ENCODE data around the gene ETV5.

ETV5 gene

GRCh38 chr3:186124592-186124991, 15.7 kb upstream of the ETV5 start:
- DNase-seq (ENCODE audit: low read depth) = no peak
- no peak overlapping the region for H3K4me3 ChIP-seq (ENCODE audit: low read length)
- TF ChIP-seq CTCF (conservative IDR thresholded peaks at IDR 0.05; ENCODE audit: low read length) = no peak

GRCh38 chr3:186123012-186123411, 14.1 kb upstream of the ETV5 start:
- no peak for DNase-seq (ENCODE audit: low read depth)
- no peak for TF ChIP-seq CTCF (conservative IDR thresholded peaks at IDR 0.05; ENCODE audit: low read length)
- H3K4me3 ChIP-seq (ENCODE audit: low read length) = no peak overlapping the region

GRCh38 chr3:186121968-186122367, 13.1 kb upstream of the ETV5 start:
- no peak for TF ChIP-seq CTCF (conservative IDR thresholded peaks at IDR 0.05; ENCODE audit: low read length)
- H3K4me3 ChIP-seq (ENCODE audit: low read length) = no peak overlapping the region
- no peak for DNase-seq (ENCODE audit: low read depth)

GRCh38 chr3:186121278-186121677, 12.4 kb upstream of the ETV5 start:
- DNase-seq (ENCODE audit: low read depth) = no peak
- no peak overlapping the region for H3K4me3 ChIP-seq (ENCODE audit: low read length)
- TF ChIP-seq CTCF (conservative IDR thresholded peaks at IDR 0.05; ENCODE audit: low read length) = no peak

GRCh38 chr3:186119499-186119898, 10.6 kb upstream of the ETV5 start:
- no peak for TF ChIP-seq CTCF (conservative IDR thresholded peaks at IDR 0.05; ENCODE audit: low read length)
- no peak overlapping the region for H3K4me3 ChIP-seq (ENCODE audit: low read length)
- no peak for DNase-seq (ENCODE audit: low read depth)

GRCh38 chr3:186118692-186119091, 9.8 kb upstream of the ETV5 start:
- no peak overlapping the region for H3K4me3 ChIP-seq (ENCODE audit: low read length)
- TF ChIP-seq CTCF (conservative IDR thresholded peaks at IDR 0.05; ENCODE audit: low read length) = no peak
- DNase-seq (ENCODE audit: low read depth) = no peak

GRCh38 chr3:186117521-186118134, 8.7 kb upstream of the ETV5 start:
- TF ChIP-seq CTCF (conservative IDR thresholded peaks at IDR 0.05; ENCODE audit: low read length) = no peak
- no peak for DNase-seq (ENCODE audit: low read depth)
- no peak overlapping the region for H3K4me3 ChIP-seq (ENCODE audit: low read length)

Data from AG10803 (cell line).